HG03460 (cell line): ENCODE measurements around the gene POM121.
"Not testable (repeated sequence)": the region's sequence is repeated elsewhere in the genome, so short reads cannot be mapped to it uniquely, and the experiment has no call there.

ENCODE experiments used
- ATAC-seq: cut with Tn5 transposase; IDR thresholded peaks from one replicate; pipeline ENCODE4 v1.9.1; 2021; ENCODE audit not compliant: unreplicated experiment

Gene POM121

GRCh38 chr7:72924733-72925545 lies at the start of gene POM121:
Gene POM121, plus strand, starts transcription at chr7:72925095. Its CDS starts 27 bp downstream, at chr7:72925122.
- ATAC-seq, result peak; percentile 79

GRCh38 chr7:72879079-72879736 lies 45.7 kb upstream of the POM121 start:
- peak; percentile 99 for ATAC-seq

GRCh38 chr7:72879737-72880215 lies 45.1 kb upstream of the POM121 start:
- not testable (repeated sequence) for ATAC-seq

GRCh38 chr7:72891750-72892149 lies 33.1 kb upstream of the POM121 start:
- not testable (repeated sequence) for ATAC-seq

GRCh38 chr7:72904740-72905139 lies 20.2 kb upstream of the POM121 start:
- not testable (repeated sequence) for ATAC-seq

GRCh38 chr7:72908422-72908821 lies 16.5 kb upstream of the POM121 start:
- ATAC-seq, result not testable (repeated sequence)

- not testable (repeated sequence) for ATAC-seq
Observed at GRCh38 chr7:72911395-72911794, 13.5 kb upstream of the POM121 start.

GRCh38 chr7:72913750-72914149 lies 11.1 kb upstream of the POM121 start:
- ATAC-seq, result not testable (repeated sequence)

GRCh38 chr7:72914756-72915525 lies 10.0 kb upstream of the POM121 start:
- peak; percentile 86 for ATAC-seq

GRCh38 chr7:72919256-72919775 lies 5.6 kb upstream of the POM121 start:
- ATAC-seq, result no peak

- ATAC-seq, result peak; percentile 18
Observed at GRCh38 chr7:72924386-72924732, 536 bp upstream of the POM121 start.

- ATAC-seq, result peak; percentile 3
Observed at GRCh38 chr7:72925546-72926120, 738 bp downstream of the POM121 start.

- ATAC-seq, result not testable (repeated sequence)
Observed at GRCh38 chr7:72927791-72928190, 2.9 kb downstream of the POM121 start.

- ATAC-seq, result not testable (repeated sequence)
Observed at GRCh38 chr7:72928216-72928615, 3.3 kb downstream of the POM121 start.

- ATAC-seq, result not testable (repeated sequence)
Observed at GRCh38 chr7:72942022-72942705, 17.3 kb downstream of the POM121 start.

- not testable (repeated sequence) for ATAC-seq
Observed at GRCh38 chr7:72942956-72943355, 18.1 kb downstream of the POM121 start.

- ATAC-seq, result not testable (repeated sequence)
Observed at GRCh38 chr7:72944937-72945336, 20.0 kb downstream of the POM121 start.

- ATAC-seq, result not testable (repeated sequence)
Observed at GRCh38 chr7:72945597-72945996, 20.7 kb downstream of the POM121 start.

GRCh38 chr7:72946130-72946745 lies 21.3 kb downstream of the POM121 start:
- ATAC-seq, result not testable (repeated sequence)

GRCh38 chr7:72948714-72949113 lies 23.8 kb downstream of the POM121 start:
- ATAC-seq, result not testable (repeated sequence)
